OCI-LY1 (cell line): Measurements from ENCODE around the gene CCDC116.

Source experiments
- CTCF ChIP-seq: fragments of 200-600 bp; sonication (generic), shearing (Covaris generic); IDR thresholded peaks from 2 replicates; pipeline ENCODE4 v1.5.1; 2017; ENCODE audit warnings: mild to moderate bottlenecking, antibody characterized with exemption, low read length, moderate library complexity, mixed read lengths
- EZH2 ChIP-seq: fragments of 200-600 bp; sonication (generic), shearing (Covaris generic); IDR thresholded peaks from 2 replicates; pipeline ENCODE4 v1.8.0; 2017; ENCODE audit warnings: borderline replicate concordance, mixed run types, mild to moderate bottlenecking, antibody characterized with exemption, low read length, moderate library complexity, mixed read lengths

- TF ChIP-seq CTCF (no peak), EZH2 (no peak)
These were observed 44.6 kb upstream of the CCDC116 start for GRCh38 chr22:21587803-21588611.
